Measurements from ENCODE around the gene C1orf94.

- no peak for TF ChIP-seq EP300 (IDR thresholded peaks at IDR 0.05)
- TF ChIP-seq, protein P1, sequence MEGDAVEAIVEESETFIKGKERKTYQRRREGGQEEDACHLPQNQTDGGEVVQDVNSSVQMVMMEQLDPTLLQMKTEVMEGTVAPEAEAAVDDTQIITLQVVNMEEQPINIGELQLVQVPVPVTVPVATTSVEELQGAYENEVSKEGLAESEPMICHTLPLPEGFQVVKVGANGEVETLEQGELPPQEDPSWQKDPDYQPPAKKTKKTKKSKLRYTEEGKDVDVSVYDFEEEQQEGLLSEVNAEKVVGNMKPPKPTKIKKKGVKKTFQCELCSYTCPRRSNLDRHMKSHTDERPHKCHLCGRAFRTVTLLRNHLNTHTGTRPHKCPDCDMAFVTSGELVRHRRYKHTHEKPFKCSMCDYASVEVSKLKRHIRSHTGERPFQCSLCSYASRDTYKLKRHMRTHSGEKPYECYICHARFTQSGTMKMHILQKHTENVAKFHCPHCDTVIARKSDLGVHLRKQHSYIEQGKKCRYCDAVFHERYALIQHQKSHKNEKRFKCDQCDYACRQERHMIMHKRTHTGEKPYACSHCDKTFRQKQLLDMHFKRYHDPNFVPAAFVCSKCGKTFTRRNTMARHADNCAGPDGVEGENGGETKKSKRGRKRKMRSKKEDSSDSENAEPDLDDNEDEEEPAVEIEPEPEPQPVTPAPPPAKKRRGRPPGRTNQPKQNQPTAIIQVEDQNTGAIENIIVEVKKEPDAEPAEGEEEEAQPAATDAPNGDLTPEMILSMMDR (IDR thresholded peaks at IDR 0.05), result no peak
Observed at GRCh38 chr1:34176830-34177603, at the start of gene C1orf94.

Data from ovary (tissue), 3 donors.